HEK293 (cell line): ENCODE measurements around the gene RBMS1.

ENCODE experiments used
- CTCF ChIA-PET: fragments of 350-600 bp; formaldehyde crosslinking; extraction: SDS; loops from one replicate; lab custom pipeline; 2021; ENCODE audit warnings: antibody characterized with exemption; lab: Yijun Ruan, JAX
- POLR2A ChIA-PET: fragments of 300-600 bp; formaldehyde crosslinking; extraction: SDS; loops from one replicate; lab custom pipeline; 2020; ENCODE audit warnings: antibody characterized with exemption, inconsistent platforms; lab: Yijun Ruan, JAX
- H3K27ac ChIP-seq: fragments of 200-500 bp; sonication (Bioruptor generic); 2 replicates; pipeline ENCODE4 v1.5.1; 2014; ENCODE audit warnings: low read depth, low read length, control low read depth, inconsistent platforms; ENCODE audit errors: extremely low read depth
- H3K36me3 ChIP-seq, 2 experiments: fragments of 200-500 bp in 1 of 2; sonication (Bioruptor generic) in 1 of 2; 1 replicate in 1 of 2; 2 replicates in 1 of 2; pipeline ENCODE4 v1.5.1; 2014 to 2017; ENCODE audit warnings: inconsistent platforms in 2 of 2, low read length in 2 of 2; ENCODE audit not compliant: control insufficient read depth in 2 of 2, insufficient read depth in 1 of 2
- H3K4me1 ChIP-seq: fragments of 200-500 bp; sonication (Bioruptor generic); 2 replicates; pipeline ENCODE4 v1.5.1; 2014; ENCODE audit warnings: mild to moderate bottlenecking, low read length, inconsistent platforms; ENCODE audit not compliant: control insufficient read depth, insufficient read depth
- H3K4me3 ChIP-seq: 2 replicates; pipeline ENCODE4 v1.5.1; 2011; ENCODE audit warnings: low read depth, mild to moderate bottlenecking, control low read depth, low read length, moderate library complexity
- H3K9me3 ChIP-seq: fragments of 200-500 bp; sonication (Bioruptor generic); 2 replicates; pipeline ENCODE4 v1.5.1; 2014; ENCODE audit warnings: low read depth, low read length, inconsistent platforms; ENCODE audit not compliant: control insufficient read depth, insufficient read depth
- GFI1B ChIP-seq: fragments of 450-650 bp; formaldehyde crosslinking; IDR thresholded peaks from 2 replicates; pipeline ENCODE4 v1.5.1; 2016; ENCODE audit warnings: missing biosample characterization, missing genetic modification characterization
- KLF8 ChIP-seq: fragments of 450-650 bp; formaldehyde crosslinking; IDR thresholded peaks from 2 replicates; pipeline ENCODE4 v1.5.1; 2016; ENCODE audit warnings: missing biosample characterization, missing genetic modification characterization
- MYNN ChIP-seq: fragments of 450-650 bp; formaldehyde crosslinking; IDR thresholded peaks from 2 replicates; pipeline ENCODE4 v1.5.1; 2016; ENCODE audit warnings: missing biosample characterization, missing genetic modification characterization, borderline replicate concordance
- PRDM6 ChIP-seq: fragments of 450-650 bp; formaldehyde crosslinking; IDR thresholded peaks from 2 replicates; pipeline ENCODE4 v1.5.1; 2017; ENCODE audit warnings: missing biosample characterization, missing genetic modification characterization
- SP3 ChIP-seq: fragments of 450-650 bp; formaldehyde crosslinking; IDR thresholded peaks from 2 replicates; pipeline ENCODE4 v1.5.1; 2016; ENCODE audit warnings: missing biosample characterization, missing genetic modification characterization
- YY2 ChIP-seq: fragments of 450-650 bp; formaldehyde crosslinking; IDR thresholded peaks from 2 replicates; pipeline ENCODE4 v1.5.1; 2016; ENCODE audit warnings: missing biosample characterization, missing genetic modification characterization
- ZBTB1 ChIP-seq: fragments of 450-650 bp; formaldehyde crosslinking; IDR thresholded peaks from 2 replicates; pipeline ENCODE4 v1.5.1; 2016; ENCODE audit warnings: missing biosample characterization, missing genetic modification characterization
- ZBTB44 ChIP-seq: fragments of 450-650 bp; IDR thresholded peaks from 2 replicates; pipeline ENCODE4 v1.5.1; 2018; ENCODE audit warnings: missing biosample characterization, mild to moderate bottlenecking, missing genetic modification characterization
- ZBTB8A ChIP-seq: fragments of 450-650 bp; formaldehyde crosslinking; IDR thresholded peaks from 2 replicates; pipeline ENCODE4 v1.5.1; 2016; ENCODE audit warnings: missing biosample characterization, missing genetic modification characterization
- ZNF121 ChIP-seq: fragments of 450-650 bp; formaldehyde crosslinking; IDR thresholded peaks from 2 replicates; pipeline ENCODE4 v1.5.1; 2016; ENCODE audit warnings: missing biosample characterization, missing genetic modification characterization
- ZNF155 ChIP-seq: fragments of 450-650 bp; formaldehyde crosslinking; IDR thresholded peaks from 2 replicates; pipeline ENCODE4 v1.5.1; 2016; ENCODE audit warnings: missing biosample characterization, missing genetic modification characterization
- ZNF221 ChIP-seq: fragments of 450-650 bp; formaldehyde crosslinking; IDR thresholded peaks from 2 replicates; pipeline ENCODE4 v1.5.1; 2017; ENCODE audit warnings: missing biosample characterization, missing genetic modification characterization, borderline replicate concordance
- ZNF426 ChIP-seq: fragments of 450-650 bp; formaldehyde crosslinking; IDR thresholded peaks from 2 replicates; pipeline ENCODE4 v1.5.1; 2017; ENCODE audit warnings: missing biosample characterization, missing genetic modification characterization, mild to moderate bottlenecking, inconsistent platforms, moderate library complexity
- ZNF530 ChIP-seq: fragments of 450-650 bp; formaldehyde crosslinking; IDR thresholded peaks from 2 replicates; pipeline ENCODE4 v1.5.1; 2016; ENCODE audit warnings: low read depth, missing biosample characterization, missing genetic modification characterization
- ZNF548 ChIP-seq: fragments of 450-650 bp; formaldehyde crosslinking; IDR thresholded peaks from 2 replicates; pipeline ENCODE4 v1.5.1; 2016; ENCODE audit warnings: missing biosample characterization, missing genetic modification characterization
- ZNF558 ChIP-seq: fragments of 450-650 bp; formaldehyde crosslinking; IDR thresholded peaks from 2 replicates; pipeline ENCODE4 v1.5.1; 2016; ENCODE audit warnings: missing biosample characterization, missing genetic modification characterization
- ZNF561 ChIP-seq: fragments of 450-650 bp; IDR thresholded peaks from 2 replicates; pipeline ENCODE4 v1.5.1; 2018; ENCODE audit warnings: missing biosample characterization, missing genetic modification characterization, borderline replicate concordance
- ZNF658 ChIP-seq: fragments of 450-650 bp; formaldehyde crosslinking; IDR thresholded peaks from 2 replicates; pipeline ENCODE4; 2016; ENCODE audit warnings: missing biosample characterization, missing genetic modification characterization
- ZNF768 ChIP-seq: fragments of 450-650 bp; formaldehyde crosslinking; IDR thresholded peaks from 2 replicates; pipeline ENCODE4 v1.5.1; 2018; ENCODE audit warnings: missing biosample characterization, mild to moderate bottlenecking, missing genetic modification characterization
- ZNF843 ChIP-seq: fragments of 450-650 bp; formaldehyde crosslinking; IDR thresholded peaks from 2 replicates; pipeline ENCODE4 v1.5.1; 2016; ENCODE audit warnings: missing biosample characterization, missing genetic modification characterization
- TF ChIP-seq, protein P1 (sequence below): fragments of 450-650 bp; formaldehyde crosslinking; IDR thresholded peaks from 2 replicates; pipeline ENCODE4 v1.5.1; 2017; ENCODE audit warnings: missing biosample characterization, missing genetic modification characterization
- TF ChIP-seq, protein P2 (sequence below): fragments of 450-650 bp; IDR thresholded peaks from 2 replicates; pipeline ENCODE4 v1.5.1; 2018; ENCODE audit warnings: missing biosample characterization, missing genetic modification characterization

Gene RBMS1

GRCh38 chr2:160478660-160479059 is 14.9 kb downstream of the RBMS1 start (continued):
- TF ChIP-seq PRDM6 (tag by site-specific recombination): peak; percentile 48; the same call in 1 of the 2 replicates
- TF ChIP-seq ZNF768 (tag by site-specific recombination): no peak
- TF ChIP-seq ZBTB1 (tag by site-specific recombination): no peak
- TF ChIP-seq GFI1B (tag by site-specific recombination): no peak
- no peak for TF ChIP-seq ZNF121 (tag by site-specific recombination)
- peak; percentile 47; the same call in 1 of the 2 replicates for TF ChIP-seq ZNF843 (tag by site-specific recombination)
- no peak for TF ChIP-seq ZNF548
- TF ChIP-seq ZNF155 (tag by site-specific recombination): no peak
- TF ChIP-seq ZNF561 (tag by site-specific recombination): no peak

DNA sequence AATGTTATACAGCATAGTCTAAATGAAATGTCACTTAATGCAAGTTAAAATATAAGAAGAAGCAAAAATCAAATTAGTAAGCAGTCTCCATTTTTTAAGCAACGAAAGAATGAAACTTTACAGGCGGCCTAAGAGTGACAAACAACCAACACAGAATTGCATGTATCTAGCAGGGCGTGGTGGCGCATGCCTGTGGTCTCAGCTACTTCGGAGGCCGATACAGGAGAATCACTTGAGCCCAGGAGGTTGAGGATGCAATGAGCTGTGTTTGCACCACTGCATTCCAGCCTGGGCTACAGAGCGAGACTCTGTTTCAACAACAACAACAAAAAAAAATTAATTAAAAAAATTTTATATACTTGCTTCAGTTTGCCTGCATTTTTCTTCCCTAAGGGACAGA is 16.6 kb downstream of the RBMS1 start:
- Histone ChIP-seq H3K9me3 (no peaks in the 10 kb centered on the region), H3K27ac (no peak overlapping the region), H3K4me3 (no peak overlapping the region), H3K4me1 (peaks cover 28% of the 10 kb centered on the region), H3K36me3 (no peaks in the 10 kb centered on the region)
- no peak for TF ChIP-seq ZNF155 (tag by site-specific recombination)
- TF ChIP-seq YY2 (tag by site-specific recombination): no peak
- TF ChIP-seq, protein P1, sequence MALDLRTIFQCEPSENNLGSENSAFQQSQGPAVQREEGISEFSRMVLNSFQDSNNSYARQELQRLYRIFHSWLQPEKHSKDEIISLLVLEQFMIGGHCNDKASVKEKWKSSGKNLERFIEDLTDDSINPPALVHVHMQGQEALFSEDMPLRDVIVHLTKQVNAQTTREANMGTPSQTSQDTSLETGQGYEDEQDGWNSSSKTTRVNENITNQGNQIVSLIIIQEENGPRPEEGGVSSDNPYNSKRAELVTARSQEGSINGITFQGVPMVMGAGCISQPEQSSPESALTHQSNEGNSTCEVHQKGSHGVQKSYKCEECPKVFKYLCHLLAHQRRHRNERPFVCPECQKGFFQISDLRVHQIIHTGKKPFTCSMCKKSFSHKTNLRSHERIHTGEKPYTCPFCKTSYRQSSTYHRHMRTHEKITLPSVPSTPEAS: no peak
- ChIA-PET CTCF (interaction anchor here (0.7 kb wide), 1 partner anchor 590 kb away, joined by 3 read pairs; no protein-coding TSS in a partner anchor), POLR2A (interaction anchor here (0.6 kb wide), 1 partner anchor 95 kb away, joined by 4 read pairs; no protein-coding TSS in a partner anchor)

GRCh38 chr2:160474891-160475787 is 18.5 kb downstream of the RBMS1 start:
- Histone ChIP-seq H3K36me3 (no peaks in the 10 kb centered on the region), H3K9me3 (no peaks in the 10 kb centered on the region), H3K4me3 (no peak overlapping the region), H3K4me1 (peaks cover 25% of the 10 kb centered on the region), H3K27ac (no peak overlapping the region)
- TF ChIP-seq ZBTB8A (no peak), YY2 (tag by site-specific recombination) (no peak), ZNF221 (tag by site-specific recombination) (no peak), ZBTB44 (tag by site-specific recombination) (no peak), SP3 (no peak), ZNF530 (tag by site-specific recombination) (no peak), KLF8 (tag by site-specific recombination) (no peak), ZNF658 (no peak), ZNF558 (no peak), ZNF426 (tag by site-specific recombination) (no peak), MYNN (tag by site-specific recombination) (no peak)
- TF ChIP-seq, protein P2, sequence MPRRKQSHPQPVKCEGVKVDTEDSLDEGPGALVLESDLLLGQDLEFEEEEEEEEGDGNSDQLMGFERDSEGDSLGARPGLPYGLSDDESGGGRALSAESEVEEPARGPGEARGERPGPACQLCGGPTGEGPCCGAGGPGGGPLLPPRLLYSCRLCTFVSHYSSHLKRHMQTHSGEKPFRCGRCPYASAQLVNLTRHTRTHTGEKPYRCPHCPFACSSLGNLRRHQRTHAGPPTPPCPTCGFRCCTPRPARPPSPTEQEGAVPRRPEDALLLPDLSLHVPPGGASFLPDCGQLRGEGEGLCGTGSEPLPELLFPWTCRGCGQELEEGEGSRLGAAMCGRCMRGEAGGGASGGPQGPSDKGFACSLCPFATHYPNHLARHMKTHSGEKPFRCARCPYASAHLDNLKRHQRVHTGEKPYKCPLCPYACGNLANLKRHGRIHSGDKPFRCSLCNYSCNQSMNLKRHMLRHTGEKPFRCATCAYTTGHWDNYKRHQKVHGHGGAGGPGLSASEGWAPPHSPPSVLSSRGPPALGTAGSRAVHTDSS (tag by site-specific recombination): no peak
- POLR2A ChIA-PET: no interaction called here
- CTCF ChIA-PET: no interaction called here
